HG02884 (cell line): ENCODE data around the gene SUPT20HL1.
"Not testable (repeated sequence)": the region's sequence is repeated elsewhere in the genome, so short reads cannot be mapped to it uniquely, and the experiment has no call there.

Experiments used
- ATAC-seq: cut with Tn5 transposase; IDR thresholded peaks from one replicate; pipeline ENCODE4 v1.9.1; 2021; ENCODE audit warnings: mild to moderate bottlenecking, moderate library complexity; ENCODE audit not compliant: unreplicated experiment

SUPT20HL1 gene

DNA sequence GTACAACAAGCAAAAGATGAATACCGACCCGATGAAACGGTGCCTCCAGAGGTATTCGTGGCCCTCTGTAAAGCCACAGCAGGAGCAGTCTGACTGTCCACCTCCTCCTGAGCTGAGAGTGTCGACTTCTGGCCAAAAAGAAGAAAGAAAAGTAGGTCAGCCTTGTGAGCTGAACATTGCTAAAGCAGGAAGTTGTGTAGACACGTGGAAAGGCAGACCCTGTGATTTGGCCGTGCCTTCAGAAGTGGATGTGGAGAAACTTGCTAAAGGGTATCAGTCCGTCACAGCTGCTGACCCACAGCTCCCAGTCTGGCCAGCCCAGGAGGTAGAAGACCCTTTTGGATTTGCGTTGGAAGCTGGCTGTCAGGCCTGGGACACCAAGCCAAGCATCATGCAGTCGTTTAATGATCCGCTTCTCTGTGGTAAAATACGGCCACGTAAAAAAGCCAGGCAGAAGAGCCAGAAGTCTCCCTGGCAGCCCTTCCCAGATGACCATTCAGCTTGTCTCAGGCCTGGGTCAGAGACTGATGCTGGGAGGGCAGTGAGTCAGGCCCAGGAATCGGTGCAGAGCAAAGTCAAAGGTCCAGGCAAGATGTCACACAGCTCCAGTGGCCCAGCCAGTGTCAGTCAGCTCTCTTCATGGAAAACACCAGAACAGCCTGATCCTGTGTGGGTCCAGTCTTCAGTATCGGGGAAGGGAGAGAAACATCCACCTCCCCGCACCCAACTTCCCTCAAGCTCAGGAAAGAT is 3.2 kb downstream of the SUPT20HL1 start:
- ATAC-seq: not testable (repeated sequence)

DNA sequence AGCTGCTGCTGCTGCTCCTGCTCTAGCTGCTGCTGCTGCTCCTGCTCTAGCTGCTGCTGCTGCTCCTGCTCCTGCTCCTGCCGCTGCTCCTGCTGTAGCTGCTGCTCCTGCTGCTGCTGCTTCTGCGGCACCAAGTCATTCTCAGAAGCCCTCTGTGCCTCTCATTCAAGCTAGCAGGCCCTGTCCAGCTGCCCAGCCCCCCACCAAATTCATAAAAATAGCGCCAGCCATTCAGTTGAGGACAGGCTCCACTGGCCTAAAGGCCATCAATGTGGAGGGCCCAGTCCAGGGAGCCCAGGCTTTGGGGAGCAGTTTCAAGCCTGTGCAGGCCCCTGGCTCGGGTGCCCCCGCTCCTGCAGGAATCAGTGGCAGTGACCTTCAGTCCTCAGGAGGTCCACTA is 3.9 kb downstream of the SUPT20HL1 start:
- ATAC-seq: no peak

DNA sequence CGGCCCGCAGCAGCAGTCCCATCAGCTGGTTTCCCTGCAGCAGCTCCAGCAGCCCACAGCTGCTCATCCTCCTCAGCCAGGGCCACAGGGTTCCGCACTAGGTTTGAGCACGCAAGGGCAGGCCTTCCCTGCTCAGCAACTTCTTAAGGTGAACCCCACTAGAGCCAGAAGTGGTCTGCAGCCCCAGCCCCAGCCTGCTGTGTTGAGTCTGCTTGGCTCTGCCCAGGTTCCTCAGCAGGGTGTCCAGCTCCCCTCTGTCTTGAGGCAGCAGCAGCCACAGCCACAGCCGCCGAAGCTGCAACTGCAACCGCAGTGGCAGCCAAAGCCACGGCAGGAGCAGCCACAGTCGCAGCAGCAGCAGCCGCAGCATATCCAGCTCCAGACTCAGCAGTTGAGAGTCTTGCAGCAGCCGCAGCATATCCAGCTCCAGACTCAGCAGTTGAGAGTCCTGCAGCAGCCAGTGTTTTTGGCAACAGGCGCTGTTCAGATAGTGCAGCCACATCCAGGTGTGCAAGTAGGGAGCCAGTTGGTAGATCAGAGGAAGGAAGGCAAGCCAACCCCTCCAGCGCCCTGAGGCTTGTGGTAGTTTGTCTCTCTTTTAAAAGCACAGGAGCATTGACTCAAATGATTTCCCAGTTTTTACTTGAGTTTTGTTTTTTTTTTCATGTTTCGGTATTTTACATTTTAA is 4.6 kb downstream of the SUPT20HL1 start:
- ATAC-seq: no peak

DNA sequence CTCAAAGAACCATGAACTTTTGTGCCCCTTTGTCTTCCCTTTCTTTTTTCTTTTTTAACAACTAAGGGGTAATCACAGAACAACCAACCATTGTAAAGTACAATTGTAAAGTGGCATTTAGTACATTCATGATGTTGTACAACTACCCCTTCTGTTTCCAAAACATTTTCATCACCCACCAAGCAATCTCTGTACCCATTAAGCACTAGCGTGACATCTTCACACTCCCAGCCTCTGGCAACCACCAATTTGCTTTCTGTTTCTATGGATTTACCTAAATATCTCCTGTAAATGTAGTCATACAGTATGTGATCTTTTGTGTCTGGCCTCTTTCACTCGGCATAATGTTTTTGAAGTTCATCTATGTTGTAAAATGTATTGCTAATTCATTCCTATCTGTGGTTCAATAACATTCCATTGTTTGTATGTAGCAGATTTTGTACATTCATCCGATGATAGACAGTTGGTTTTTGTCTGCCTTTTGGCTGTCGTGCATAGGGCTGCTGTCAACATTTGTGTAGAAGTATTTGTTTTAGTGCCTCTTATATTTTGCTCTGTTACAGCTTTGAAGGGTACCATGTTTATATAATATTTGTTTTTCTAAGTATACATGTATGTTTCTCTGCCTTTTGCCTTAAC is 6.4 kb downstream of the SUPT20HL1 start:
- not testable (repeated sequence) for ATAC-seq

DNA sequence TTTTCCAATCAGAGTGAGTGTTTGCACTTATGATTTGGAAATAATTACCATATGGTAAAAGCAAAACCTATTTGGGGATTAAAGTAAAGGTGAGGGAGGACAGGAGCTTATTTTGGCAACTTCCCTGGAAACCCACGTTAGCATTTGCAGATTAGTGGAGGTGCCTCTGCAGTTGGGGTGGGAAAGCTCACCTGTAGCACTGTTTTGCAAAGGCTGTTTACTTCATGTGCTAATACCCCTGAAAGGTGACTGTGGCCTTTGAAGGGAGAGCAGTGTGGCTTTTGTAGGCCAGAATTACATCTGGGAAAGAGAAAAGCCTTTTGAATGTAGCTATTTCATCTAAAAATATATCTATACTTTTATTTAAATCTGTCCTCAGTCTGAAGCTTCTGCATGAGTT is 9.4 kb downstream of the SUPT20HL1 start:
- no peak for ATAC-seq

DNA sequence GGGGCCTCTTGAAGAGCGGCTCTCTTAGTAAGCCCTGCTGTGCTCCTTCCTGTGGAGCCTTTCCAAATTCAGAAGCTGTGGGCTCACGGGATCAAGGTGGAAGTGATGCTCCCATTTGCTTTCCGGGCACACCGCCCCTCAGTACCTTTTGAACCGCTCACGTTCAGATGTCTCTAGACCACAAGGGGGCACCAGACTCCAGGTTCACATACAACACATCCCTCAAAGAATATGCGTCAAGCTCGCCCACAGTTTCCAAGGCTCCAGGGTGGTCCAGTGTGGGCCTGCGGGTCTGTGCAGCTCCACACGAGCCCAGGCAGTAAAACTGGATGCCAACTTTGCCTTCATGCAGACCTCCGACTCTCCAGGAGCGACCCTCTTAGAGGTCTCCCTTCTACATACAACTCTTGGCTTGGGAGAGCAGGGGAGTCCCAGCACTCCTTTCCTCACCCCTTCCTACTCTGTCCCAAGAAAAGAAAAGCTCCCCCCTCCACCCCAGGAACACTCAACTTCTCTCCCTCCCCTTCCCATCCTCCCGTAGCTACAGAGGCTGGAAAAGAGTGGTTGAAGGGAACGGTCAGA is 11.0 kb downstream of the SUPT20HL1 start:
- ATAC-seq: peak; percentile 62

DNA sequence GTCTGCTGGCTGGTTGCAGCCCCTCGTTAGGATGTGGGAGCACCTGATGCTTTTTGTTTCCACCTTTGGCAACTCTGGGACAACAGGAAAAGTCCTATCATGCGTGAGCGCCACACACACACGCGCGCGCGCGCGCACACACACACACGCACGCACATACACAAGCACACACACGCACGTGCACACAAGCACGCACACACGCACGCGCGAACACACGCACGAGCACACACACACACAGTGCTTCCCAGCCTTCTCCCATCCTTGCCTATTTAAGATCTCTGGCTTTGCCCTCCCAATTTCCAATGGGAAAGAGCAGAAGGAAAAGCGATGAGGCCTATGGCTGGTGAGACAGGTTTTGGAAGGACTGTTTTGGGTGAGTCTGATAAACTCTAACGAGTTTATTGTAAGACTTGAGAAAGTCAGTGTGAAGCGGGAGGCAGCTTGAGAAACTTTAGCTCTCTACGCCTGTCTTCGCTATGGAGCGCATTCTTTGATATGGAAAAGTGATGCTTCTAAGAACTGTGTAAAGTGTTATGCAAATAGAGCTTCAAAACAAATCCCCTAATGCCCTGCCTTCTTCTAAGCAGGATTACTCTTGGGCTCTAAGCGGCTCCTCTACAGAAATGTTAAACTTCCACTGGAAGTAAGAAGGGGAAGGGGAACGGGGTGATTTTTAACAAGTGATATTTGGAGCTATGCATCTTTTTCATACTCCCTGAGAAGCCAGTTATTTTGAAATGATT is 11.8 kb downstream of the SUPT20HL1 start:
- ATAC-seq: no peak

DNA sequence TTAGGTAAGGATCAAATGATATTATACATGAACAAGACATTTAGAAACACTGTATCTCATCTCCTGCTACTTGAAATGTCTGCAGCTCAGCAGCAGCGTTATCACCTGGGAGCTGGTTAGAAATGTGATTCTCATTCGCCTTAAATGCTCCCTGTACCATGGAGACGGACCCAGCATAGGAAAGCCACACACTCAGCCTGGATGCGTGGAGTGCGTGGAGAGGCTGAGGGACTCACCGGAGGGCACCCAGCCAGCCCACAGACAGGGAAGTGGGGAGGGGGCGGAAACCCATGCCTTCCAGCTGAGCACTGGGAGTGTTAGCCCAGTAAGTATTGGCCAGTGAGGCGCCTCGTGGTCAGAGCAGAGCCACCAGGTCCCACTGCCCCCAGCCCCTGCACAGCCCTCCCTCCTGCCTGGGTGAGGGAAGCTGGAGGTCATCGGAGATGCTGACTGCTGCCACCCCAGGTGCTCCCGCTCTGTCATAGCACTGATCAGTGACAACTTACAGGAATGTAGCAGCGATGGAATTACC is 15.2 kb downstream of the SUPT20HL1 start:
- no peak for ATAC-seq

DNA sequence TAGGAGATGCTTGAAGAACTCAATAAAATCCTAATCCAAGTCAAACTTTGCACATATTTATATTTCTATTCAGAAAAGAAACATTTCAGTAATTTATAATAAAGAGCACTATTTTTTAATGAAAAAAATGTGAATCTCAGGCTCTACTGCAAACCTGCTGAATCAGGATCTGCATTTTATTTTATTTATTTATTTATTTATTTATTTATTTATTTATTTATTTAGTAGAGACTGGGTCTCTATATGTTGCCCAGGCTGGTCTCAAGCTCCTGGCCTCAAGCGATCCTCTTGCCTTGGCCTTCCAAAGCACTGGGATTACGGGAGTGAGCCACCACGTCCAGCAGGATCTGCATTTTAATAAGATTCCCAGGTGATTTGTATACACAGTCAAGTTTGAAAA is 16.0 kb downstream of the SUPT20HL1 start:
- ATAC-seq: no peak

DNA sequence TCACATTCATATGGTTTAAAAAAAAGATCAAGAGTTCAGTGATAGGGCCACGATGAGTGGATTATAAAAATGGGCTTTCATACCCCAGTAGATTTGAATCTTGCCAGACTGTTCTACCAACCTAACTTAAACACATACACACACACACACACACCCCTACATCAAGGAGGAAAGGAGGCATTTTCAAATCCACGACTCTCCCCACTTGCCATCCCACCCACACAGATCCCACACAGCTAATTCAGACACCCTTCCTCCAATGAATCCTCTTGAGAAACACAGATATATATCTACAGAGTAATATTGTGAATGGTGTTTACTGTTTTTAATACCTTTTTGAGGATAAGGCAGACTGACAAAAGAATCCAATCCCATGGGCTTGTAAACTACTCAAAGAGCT is 16.8 kb downstream of the SUPT20HL1 start:
- ATAC-seq: no peak

DNA sequence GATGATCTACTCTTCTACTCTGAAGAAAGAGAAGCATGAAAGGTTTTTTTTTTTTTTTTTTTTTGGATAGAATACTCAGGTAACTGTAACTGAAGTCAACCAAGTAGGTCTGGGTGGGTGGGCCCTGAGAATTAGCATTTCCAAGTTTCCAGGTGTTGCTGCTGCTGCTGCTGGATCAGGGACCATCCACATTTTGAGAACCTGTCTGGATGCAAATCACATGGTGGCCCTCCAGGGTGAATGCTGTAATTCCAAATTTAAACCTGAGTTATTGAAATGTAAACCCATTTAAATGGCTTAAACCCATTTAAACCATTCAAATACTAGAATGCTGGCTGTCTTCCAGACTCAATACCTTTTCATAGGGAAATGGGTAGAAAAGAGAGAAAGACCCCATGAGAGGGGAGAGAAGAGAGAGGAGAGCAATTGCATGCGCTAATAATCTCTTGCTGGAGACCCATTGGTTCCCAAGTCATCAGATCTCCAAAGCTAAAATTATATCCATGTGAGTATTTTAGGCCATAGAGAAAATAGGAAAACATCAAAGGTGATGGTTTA is 17.6 kb downstream of the SUPT20HL1 start:
- ATAC-seq: no peak

DNA sequence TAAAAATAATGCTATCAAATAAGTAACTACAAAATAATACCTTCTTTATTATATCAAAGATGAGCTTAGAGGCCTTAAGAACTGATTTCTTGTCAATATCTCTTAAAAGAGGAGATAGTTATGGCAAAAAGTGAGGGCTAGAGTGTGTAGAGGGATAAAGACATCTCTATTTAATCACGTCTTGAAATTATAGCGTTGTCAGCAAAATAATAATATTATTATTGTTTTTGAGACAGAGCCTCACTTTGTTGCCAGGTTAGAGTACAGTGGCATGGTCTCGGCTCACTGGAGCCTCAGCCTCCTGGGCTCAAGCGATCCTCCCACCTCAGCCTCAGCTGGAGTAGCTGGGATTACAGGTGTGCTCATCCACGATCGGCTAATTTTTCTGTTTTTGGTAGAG is 18.3 kb downstream of the SUPT20HL1 start:
- ATAC-seq: no peak

DNA sequence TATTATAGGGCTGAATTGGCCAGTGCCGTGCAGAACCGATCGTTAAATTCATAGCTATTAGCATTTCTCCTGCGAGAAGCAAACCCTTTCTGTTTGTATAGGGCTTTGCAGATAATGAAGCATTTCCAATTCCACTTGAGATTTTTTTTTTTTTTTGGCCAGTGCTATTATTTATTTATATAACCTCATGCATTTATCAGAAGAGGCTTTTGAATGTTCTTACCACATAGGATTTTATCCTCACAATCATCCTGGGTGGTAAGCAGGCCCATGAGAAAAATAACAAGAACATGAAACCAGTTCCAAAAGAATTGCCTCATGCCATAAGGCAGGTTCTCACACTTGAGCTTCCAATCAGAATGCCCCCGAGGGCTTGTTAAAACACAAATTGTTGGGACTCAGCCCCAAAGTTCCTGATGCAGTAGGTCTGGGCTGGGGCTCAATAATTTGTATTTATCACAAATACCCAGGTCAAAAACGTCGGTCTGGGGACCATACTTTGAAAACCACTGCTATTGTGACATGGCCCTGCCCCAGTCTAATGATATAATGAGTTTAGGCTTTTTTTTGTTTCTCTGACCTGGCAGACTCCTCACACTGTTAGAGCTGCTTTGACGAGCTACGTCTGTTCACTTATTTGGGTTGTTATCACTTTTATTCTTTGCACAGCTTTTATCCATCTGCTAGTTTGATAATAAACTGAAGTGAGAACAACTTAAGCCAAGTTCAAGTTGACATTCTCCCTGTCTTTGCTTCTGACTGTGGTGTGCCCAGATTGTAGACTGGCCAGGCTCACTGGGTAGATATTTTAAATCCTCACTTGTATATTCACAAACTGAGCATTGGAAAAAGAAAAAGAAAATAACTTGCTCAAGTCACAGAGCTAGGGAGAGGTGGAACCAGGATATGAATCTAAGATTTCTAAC is 20.1 kb downstream of the SUPT20HL1 start:
- no peak for ATAC-seq

DNA sequence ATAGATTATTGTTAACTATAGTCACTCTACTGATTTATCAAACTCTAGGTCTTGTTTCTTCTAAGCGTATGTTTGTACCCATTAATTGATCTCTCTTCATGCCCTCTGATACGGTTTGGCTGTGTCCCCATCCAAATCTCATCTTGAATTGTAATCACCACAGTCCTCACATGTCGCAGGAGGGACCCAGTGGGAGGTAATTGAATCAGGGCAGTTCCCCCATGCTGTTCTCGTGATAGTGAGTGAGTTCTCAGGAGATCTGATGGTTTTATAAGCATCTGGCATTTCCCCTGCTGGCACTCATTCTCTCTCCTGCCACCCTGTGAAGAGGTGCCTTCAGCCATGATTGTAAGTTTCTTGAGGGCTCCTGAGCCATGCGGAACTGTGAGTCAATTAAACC is 21.9 kb downstream of the SUPT20HL1 start:
- ATAC-seq: not testable (repeated sequence)

DNA sequence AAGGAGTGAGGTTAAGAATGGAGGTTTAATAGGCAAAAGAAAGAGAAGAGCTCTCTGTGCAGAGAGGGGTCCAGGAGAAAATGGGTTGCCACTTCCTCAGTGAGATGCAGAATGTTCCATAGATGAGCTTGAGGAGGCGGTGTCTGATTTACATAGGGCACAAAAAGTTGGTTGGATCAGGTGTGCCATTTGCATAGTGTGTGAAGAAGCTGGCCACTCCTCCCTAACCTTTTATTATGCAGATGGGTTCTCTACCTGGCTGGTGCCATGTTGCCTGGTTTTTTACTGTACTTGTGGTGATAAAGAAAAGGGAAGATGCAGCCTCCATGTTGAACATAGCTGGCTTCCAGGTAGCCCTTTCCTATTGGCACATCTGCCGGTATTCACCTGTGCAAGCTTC is 27.3 kb downstream of the SUPT20HL1 start:
- no peak for ATAC-seq

DNA sequence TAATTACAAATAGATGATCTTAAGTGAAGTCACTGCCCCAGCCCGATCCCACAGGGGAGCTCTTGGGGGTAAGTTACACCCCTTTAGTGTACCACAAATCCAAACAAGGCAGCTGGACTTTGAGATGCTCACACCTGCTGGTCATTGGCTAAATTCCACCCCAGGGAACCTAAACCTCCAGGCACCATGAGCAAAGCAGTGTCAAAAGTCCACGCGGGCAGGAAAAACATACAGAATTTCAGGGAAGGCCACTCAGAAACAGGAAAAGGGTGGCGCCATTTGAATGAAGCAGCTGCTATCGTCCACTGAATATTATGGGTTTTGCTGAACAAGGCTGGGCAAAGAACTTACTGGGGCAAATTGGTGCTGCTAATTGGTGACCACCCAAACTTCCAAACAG is 30.9 kb downstream of the SUPT20HL1 start:
- ATAC-seq: no peak

DNA sequence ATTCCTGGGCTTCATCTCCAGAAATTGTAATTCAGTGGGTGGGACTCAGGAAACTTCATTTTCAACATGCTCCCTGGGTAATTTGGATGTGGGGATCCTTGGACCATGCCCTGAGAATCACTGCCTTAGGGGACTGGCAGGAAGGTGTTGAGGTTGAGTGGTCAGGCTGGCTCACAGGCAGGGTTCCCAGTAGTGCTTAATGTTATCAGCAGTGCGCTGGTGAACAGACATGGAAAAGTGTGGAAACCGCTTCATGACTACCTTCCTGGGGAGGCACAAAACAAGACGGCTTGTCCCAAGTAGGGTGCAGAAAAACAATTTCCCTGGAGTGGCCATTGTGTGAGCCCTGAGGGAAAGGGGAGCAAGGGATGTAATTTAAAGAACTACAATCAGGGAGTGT is 31.4 kb downstream of the SUPT20HL1 start:
- ATAC-seq: no peak

DNA sequence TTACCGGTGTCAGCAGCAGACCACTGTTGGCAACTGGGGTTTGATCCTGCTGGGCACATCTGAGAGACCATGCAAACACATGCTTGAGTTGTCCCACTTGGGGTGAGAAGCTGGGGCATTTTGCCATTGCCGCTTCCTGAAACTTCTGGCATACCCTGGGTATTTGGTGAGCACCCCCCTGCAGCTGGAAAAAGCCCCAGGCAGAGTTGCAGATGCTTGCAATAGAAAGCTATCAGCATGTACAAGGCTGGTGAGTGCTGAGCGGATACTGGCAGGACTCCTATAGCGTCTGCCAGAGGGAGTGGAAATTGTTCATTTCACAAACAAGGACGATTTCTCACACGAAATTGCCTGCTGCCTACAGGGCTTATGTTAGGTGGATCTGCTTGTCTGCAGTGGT is 32.3 kb downstream of the SUPT20HL1 start:
- ATAC-seq: no peak

DNA sequence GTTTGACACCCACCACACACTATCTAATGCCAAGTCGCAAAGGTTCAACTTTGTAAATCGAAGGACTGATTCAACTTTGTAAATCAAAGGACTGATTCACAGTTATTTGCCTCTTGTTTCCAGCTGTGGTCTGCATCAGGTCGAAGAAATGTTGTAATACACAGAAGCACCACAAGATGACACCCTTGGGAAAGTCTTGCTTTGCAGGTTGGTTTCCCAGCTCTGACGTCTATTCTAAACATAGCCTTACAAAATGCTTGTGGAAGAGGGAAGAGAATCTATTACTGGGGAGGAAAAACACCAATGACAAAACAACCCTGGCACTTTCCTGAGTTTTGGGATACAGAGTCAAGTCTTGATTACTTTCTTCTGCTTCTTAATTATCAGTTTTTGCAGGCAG is 35.3 kb downstream of the SUPT20HL1 start:
- ATAC-seq: no peak
